ENCODE data around the gene KCNG2.
"Not testable (repeated sequence)": the region's sequence is repeated elsewhere in the genome, so short reads cannot be mapped to it uniquely, and the experiment has no call there.

The KCNG2 gene

DNA sequence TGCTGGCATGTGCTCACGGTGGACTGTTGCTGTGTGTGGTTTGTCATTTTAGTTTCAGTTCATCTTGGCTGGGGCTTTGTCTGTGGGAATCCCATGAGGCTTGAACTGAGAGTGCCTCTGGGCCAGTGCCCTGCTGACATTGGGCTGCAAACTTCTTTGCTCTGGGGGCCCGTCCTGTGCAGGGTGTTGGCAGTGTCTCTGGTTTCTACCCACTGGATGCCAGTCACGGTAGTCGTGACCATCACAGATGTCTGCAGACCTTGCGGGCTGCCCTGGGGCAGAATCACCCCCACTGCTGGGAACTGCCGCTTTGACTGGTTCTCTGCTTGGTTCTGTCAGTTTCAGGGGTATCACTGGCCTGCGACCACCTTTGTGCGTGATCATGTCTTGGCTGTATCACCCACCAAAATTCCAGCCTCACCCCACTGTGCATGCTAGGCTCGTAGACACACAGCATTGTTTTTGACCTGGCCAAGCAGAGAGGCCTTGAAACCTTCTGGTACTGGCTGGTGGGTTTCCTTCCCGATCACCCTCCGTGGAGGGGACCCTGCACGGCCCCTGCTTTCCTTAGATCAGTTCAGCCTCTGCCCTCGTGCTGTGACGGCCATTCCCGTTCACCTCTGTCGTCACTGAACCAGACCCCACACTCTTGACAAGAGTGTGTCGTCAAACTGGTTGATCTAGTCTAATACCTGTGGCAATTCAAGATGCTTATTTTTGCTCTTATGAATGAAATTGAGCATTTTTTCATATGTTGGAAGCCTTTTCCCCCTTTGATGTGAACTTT is 57.6 kb downstream of the KCNG2 start:
- ATAC-seq, result no peak

DNA sequence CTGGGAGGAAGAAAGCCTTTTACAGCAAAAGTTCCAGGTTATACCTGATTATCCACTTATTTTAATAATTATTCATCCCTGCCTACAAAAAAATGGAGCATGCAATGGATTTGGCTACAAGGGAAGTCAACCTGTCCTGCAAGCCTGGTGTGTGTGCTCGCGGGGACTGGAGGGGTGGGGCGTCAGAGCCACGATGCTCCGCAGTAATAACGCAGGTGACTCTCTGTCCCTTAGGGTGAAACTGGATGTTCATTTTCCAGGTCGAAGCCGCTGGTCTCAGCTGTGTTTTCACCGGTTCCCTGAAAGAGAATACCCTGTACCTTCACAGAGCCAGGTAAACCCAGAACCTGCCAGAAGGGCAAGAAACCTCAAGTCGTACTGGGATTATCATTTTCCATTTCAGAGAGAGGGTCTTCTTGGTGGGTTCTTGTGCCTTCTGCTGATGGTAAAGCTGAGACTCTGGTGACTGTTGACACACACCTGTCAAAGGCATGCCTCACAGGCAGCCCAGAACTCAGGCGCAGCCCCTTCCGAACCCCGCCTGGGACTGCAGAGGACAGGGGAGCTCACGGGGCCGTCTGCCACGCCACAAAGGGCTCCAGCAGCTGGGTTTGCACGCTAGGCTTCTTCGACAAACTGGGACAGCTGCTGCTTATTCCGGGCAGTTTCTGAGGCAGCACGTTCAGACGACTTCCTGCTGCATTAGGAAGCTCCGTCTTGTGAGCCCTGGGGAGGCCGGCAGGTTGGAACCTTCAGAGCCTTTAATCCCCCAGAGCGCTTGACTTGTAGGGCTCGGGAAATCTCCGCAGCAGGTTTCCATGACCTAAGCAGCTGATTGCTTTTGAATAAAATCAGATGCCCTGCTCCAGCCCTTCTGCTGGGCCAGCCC is 58.6 kb downstream of the KCNG2 start:
- no peak for ATAC-seq

DNA sequence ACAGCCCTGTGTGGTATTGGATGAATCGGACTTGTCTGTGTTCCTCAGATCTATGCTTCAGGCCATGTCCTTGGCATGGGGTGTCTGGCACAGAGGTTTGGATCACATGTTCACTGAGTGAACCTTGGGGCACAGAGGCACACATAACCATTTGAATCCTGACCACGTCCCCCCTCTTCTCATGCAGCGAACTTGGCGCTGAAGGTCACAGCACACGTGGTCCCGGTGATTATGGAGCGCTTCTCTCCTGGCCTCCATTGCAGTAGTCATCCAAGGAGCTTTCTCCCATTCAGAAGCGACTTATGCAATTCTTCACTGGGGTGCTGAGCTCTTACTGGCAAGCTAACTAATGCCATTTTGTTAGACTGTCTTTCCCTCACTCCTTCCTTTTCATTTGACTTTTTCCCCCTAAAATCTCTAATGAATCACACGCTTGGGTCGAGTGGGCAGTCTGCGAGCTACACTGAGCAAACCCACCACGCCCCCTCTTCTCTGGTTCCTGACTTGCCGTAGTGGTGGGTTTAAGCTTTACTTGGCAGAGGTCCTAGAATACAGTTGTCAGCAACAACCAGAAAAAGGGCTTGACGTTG is 59.4 kb downstream of the KCNG2 start:
- no peak for ATAC-seq

DNA sequence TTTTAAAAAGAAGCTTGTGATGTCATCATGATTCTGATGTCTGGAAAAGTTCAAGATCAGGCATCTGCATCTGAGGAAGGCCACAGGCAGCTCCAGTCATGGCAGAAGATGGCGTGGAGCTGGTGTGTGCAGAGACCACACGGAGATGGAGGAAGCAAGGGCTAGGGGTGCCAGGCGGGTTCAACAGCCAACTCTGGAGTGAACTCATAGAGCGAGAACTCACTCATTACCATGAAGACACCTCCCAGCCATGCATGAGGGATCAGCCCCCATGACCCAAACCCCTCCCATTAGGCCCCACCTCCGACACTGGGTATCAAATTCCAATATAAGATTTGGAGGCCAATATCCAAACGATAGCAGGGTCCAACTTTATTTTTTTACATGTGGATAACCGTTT is 61.6 kb downstream of the KCNG2 start:
- no peak for ATAC-seq

DNA sequence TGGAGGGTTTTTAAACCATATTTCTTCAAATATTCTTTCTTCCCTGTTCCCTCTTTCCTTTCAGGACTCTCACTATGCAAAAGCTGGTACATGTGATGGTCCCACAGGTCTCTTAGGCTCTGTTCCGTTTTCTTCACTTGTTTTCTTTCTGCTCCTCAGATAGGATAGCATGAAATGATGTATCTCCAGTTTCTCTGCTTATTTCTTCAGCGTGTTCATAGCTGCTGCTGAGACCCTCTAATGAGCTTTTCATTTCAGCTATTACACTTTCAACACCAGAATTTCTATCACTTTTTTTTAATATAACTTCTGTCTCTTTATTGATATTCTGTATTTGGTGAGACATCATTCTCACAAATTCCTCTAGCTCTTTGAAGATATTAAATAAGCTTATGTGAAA is 63.9 kb downstream of the KCNG2 start:
- no peak for ATAC-seq

DNA sequence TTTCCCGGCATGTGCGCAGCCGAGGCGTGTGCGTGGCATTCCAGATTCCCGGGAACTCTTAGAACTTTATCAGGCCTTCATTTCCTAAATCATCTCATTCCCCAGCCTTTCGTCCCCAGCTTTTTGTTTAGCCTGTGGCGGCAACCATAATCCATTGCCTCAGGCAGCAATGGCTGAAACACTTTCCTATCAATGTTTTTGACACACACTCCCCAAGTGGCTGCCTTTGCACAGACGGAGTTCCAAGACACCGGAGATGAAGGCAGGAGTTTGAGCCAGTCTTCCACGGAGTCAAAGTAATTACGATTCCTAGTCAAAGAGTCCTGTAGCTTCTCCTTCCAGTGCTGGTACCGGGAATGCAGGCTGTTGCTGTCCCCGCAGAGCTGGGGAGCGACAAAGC is 64.8 kb downstream of the KCNG2 start:
- ATAC-seq, result no peak

DNA sequence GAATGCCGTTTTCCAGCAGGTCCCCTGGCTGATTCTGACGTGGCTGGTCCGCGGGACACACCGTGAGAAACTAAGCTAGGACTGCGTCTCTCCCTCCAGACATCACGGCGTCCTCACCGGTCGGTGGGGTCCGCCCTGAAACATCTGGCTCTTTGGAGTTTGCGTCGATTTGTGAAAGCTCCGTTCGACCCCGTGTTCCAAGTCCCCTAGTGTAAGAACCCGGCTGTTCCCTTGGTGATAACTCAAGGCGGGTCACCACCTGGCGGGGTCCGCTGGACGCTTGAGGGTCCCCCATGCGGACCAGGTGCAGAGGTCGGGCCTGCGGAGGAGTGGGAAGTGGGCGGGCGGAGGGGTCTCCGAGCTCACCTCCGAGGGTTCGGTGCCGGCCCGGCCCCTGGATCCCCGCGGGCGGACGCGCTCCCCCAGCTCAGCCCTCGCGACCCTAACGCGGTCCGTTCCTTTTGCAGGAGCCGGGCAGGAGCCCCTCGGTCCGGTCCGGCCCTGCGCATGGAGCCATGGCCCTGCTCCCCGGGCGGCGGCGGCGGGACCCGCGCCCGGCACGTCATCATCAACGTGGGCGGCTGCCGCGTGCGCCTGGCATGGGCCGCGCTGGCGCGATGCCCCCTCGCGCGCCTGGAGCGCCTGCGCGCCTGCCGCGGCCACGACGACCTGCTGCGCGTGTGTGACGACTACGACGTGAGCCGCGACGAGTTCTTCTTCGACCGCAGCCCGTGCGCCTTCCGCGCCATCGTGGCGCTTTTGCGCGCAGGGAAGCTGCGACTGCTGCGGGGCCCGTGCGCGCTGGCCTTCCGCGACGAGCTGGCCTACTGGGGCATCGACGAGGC is 65.6 kb downstream of the KCNG2 start:
- ATAC-seq, result no peak

DNA sequence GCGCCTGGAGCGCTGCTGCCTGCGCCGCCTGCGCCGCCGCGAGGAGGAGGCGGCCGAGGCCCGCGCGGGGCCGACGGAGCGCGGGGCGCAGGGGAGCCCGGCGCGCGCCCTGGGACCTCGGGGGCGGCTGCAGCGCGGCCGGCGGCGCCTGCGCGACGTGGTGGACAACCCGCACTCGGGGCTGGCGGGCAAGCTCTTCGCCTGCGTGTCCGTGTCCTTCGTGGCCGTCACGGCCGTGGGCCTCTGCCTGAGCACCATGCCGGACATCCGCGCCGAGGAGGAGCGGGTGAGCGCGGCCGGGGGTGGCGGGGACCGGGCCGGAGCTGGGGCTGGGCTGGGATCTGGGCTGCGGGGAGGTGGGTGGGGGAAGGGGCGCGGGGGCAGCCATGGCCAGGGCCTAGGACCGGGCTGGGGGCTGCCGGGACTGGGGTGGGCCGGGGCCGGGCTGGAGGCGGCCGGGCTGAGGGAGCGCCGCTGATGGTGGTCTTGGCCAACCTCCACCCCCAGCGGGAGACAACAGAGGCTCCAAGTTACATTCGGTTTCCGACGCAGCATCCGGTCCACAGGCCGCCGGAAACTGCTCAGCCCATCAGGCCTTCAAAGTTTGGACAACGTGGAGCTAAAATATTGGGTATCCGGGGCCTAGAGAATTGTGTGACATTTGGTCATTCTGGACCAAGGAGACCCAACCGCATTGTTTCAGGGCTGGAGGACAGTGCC is 66.4 kb downstream of the KCNG2 start:
- no peak for ATAC-seq

DNA sequence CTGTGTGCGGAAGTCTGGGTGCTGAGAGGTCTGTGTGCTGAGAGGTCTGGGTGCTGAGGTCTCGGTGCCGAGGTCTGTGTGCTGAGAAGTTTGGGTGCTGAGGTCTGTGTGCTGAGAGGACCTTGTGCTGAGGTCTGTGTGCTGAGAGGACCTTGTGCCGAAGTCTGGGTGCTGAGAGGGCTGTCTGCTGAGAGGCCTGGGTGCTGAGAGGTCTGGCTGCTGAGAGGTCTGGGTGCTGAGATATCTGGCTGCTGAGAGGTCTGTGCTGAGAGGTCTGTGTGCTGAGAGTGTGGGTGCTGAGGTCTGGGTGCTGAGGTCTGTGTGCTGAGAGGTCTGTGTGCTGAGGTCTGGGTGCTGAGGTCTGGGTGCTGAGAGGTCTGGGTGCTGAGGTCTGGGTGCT is 67.2 kb downstream of the KCNG2 start:
- ATAC-seq, result not testable (repeated sequence)

DNA sequence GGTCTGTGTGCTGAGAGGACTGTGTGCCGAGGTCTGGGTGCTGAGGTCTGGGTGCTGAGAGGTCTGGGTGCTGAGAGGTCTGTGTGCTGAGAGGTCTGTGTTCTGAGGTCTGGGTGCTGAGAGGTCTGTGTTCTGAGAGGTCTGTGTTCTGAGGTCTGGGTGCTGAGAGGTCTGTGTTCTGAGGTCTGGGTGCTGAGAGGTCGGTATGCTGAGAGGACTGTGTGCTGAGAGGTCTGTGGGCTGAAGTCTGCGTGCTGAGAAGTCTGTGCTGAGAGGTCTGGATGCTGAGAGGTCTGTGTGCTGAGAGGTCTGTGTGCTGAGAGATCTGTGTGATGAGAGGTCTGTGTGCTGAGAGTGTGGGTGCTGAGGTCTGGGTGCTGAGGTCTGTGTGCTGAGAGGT is 68.2 kb downstream of the KCNG2 start:
- ATAC-seq, result not testable (repeated sequence)

DNA sequence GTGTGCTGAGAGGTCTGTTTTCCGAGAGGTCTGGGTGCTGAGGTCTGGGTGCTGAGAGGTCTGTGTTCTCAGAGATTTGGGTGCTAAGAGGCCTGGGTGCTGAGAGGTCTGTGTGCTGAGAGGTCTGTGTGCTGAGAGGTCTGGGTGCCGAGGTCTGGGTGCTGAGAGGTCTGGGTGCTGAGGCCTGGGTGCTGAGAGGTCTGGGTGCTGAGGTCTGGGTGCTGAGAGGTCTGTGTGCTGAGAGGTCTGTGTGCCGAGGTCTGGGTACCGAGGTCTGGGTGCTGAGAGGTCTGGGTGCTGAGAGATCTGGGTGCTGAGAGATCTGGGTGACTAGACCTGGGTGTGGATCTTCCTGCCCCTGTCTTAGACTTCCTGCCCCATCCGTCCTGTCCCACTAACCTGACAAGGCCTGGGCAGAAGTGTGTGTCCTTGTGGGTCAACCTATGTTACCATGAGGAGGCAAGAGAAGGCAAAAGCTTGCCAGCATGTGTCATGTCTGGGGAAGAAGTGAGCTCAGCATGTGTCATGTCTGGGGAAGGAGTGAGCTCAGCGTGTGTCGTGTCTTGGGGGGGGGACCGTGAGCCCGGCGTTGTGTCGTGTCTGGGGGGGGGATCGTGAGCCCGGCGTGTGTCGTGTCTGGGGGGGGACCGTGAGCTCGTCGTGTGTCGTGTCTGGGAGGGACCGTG is 69.3 kb downstream of the KCNG2 start:
- ATAC-seq, result no peak

DNA sequence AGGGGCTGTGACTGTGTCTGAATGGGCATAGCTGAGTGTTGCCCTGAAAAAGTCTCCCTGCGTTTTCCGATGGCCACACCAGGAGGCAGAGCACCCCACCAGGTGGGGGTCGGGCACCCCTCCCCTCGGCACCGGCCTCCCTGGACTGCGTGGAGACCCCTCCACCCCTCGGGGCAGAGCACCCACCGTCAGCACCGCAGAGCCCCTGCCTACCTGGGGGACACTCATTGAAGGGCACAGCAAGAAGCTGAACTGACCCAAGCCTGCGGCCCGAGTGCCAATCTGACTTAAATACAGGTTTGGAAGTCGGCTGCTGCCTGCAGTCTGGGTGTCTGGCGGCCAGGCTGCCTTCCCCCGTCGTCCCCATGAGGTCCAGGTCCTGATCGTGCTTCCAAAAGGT is 69.9 kb downstream of the KCNG2 start:
- ATAC-seq, result no peak

DNA sequence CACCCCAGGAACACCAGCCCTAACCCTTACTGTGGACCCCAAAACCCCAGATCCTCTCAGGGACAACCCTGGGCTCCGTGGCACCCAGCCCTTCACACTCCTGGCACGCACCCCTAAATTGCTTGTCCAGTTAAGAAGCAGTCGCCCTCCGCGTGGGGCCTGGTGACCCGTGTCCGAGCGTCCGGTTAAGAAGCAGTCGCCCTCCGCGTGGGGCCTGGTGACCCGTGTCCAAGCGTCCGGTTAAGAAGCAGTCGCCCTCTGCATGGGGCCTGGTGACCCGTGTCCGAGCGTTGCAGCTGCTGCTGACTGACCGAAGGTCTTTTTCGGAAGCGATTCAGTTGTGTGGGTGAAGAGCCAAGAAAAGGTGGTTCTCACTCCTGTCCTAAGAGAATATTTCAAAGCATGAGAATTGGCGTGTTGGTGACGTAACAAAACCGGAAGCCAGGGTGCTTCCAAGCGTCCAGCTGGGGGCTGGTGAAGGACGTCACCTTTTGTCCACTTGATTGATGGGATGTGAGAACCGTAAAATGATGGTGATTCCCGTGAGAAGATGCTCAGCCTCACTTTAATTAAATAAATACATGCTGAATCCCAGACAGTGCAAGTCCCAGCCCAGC is 70.5 kb downstream of the KCNG2 start:
- no peak for ATAC-seq

DNA sequence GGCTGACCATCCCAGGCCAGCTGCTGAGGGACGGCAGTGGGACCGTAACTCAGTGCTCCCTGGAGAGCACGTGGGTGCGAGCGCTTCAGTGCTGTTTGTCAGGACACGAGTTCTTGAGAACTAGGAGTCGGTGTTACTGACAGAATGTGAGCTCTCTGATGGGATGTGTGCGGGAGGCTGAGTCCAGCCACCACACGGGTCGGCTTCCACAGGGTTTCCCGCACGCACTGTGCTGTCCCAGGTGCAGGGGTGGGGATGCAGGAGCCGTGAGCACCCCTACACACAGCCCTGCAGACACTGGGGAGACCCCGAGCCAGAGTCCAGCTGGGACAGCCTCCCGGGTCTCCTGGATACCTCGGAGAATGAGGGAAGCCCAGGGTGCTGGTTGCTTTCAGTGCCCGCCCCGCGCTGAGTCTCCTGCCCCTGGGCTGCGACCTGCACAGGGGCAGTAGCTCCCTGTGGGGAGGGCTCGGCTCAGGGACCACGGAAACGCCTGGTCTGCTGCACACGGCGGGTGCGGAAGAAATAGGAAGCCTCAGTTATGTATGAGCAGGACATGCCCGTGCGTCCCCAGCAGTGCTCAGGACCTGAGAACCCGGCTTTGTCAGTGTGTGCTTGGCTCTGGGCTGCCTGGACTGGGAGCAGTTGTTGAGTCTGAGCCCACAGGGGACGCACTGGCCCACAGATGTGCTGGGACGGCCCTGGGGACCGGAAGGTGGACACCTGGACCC is 71.2 kb downstream of the KCNG2 start:
- no peak for ATAC-seq

DNA sequence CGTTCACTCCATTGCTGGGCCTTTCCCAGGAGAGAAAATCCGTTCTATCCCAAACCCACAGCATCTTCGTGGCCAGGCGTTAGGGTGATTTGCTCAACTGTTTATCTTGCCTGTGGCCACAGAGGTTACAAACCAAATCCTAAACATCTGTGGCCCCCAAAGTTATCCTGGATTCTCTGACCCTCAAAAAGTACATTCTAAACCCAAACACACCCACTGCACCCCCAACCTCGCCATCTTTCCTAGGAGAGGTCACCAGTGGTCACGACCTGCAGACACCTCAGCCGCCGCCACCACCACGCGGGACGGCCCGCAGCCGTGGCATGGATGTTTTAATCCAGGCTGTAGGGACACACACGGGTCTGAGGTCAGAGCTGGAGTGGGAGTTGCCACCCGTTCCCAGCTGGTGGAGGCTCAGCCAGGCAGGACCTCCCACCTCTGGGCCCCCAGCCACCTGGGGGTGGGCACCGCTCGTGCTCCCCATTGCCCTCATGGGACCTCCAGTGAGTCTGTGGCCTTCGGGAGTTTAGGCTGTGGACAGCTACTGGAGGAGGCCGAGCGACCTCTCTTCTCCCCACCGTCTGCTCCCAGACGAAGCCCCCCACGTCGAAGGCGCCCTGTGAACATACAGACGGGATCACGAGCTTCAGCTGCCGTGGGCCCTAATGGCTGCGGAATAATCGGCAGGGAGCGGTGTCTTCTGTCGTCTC is 72.0 kb downstream of the KCNG2 start:
- ATAC-seq, result no peak

DNA sequence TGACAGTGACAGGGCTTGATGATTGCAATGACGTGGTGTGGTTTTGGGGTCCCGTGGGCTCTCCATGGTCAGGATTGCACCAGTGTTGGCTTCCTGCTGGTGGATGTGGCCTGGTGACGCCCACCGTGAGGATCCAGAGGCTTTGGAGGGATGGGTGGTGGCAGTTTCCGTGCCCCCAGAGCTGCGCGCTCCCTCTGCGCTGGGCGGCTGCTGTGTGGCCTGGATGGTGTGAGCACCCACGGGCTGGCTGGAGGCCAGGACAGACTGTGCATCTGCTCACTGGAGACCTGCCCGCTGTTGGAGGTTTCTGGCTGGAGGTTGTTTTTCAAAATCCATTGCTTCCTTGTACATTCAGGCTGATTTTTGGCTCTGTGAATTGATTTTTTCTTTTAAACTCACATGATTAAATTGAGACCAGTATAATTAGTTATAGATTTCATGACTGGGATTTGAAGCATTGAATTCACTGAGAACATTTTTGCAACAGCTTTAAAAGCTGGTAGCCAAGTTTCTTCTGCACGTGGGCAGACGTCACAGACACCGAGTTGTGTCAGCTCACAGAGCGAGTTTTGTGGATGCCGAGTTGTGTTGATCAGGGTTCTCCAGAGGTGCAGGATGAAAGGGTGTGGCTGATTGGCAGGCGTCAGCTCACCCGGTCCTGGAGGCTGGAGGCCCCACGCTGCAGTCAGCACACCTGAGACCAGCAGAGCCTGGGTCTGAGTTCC is 72.7 kb downstream of the KCNG2 start:
- ATAC-seq, result no peak

DNA sequence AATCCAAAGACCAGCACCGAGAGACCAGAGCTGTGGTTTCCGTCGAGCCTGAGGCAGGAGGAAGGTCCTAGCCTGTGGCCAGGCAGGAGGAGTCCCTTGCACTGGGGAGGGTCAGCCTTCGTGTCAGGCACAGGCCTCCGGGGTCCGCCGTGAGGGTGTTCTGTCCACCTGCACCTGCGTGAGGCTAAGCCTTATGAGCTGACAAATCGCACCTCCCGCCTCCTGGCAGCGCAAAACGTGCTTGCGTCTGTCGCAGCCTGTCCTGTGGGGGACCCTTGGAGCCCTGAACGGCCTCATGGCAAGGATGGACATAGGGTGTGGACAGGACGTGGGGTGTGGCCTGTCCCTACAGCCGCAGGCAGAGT is 73.3 kb downstream of the KCNG2 start:
- no peak for ATAC-seq

DNA sequence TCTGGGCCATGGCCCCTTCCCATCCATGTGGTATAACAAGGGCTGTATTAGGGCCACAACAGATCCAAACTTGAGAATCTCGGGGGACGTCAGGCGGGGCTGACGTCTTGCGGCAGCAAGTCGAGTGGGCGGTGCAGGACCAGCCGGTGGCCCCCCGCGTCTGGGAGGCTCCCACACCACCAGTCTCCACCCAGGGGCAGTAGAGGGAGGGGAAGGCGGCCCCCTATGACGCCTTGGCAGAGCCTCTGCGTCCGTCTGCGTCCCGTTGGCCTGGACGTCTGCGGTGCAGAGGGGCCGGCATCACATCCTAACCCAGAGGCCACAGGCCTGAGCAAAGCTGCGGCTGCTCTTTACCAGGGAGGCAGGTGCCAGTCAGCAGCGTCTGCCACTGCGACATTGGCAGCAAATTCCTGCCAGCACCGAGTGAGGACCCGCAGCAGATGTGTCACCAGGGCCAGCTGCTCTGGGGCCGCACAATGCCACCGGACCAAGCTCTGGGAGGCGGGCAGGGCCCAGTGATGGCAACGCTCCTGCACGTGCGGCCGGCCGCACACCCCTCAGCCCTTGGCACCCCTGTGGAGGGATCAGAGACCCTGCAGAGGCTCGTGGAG is 73.8 kb downstream of the KCNG2 start:
- no peak for ATAC-seq

All from activated CD4-positive, CD25-positive, alpha-beta regulatory T cell treated with anti-CD3 and anti-CD28 coated beads, Interleukin-2, amount 50 U/mL, for 24 hours (primary cell).